NCI-H460 (cell line): ENCODE results near the gene FBXO44. TPM values are rescaled to one million over a fixed set of nuclear protein-coding genes. Genes with fewer than 3 reads are reported as not detected.

Experiments
- DNase-seq: peaks from one replicate; pipeline ENCODE4 v3.0.0-alpha.2; 2016; ENCODE audit warnings: low read depth; ENCODE audit errors: extremely low read depth
- total RNA-seq: library from RNA; depleted of rRNA; stranded (reverse); fragments of >200 nt; shearing (Covaris generic); gene quantifications from 2 replicates; pipeline ENCODE4 v1.2.3, GENCODE V29; 2014

FBXO44 gene
- total RNA-seq, 1 experiment from 2014 or later: 9.1 TPM

DNA sequence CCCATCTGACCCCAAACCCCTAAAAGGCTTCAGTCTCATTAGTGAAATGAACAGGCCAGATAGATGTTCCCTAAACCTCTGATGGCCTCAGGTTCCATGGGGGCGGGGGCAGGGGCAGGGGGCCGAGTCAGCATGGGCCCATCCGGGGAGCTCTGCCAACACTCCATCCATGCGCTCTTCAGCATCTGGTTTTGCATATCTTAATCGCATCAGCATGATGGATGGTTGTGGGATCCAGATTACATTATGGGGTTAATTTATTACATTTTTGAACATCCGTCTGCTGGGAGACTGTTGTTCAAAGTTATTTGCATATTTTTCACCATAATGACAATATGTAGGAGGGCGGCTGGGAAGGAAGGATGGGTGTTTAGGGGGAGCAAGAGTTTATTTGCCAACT lies 29.4 kb downstream of the FBXO44 start:
- DNase-seq: no peak

DNA sequence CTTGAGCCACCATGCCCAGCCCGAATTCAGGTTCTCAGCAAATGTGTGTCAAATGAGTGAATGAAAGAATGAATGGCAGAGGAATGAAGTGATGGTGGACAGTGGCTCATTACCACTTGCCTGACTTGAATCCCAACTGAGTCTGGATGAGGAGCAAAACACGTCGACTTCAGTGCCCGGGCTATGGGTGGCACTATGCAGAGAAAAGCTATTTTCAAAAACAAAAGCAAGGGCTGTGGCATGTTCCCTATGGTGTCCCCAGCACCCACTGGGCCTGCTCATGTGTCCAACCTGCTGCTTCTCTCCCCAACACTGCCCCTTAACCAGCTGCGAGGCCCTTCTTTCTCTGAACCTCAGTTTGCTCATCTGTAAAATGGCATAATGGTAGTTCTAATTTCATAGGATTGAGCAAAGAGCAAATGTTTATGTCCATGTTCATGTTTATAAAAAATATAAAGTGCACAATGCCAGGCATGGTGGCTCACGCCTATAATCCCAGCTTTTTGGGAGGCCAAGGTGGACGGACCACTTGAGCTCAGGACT lies 30.6 kb downstream of the FBXO44 start:
- no peak for DNase-seq

DNA sequence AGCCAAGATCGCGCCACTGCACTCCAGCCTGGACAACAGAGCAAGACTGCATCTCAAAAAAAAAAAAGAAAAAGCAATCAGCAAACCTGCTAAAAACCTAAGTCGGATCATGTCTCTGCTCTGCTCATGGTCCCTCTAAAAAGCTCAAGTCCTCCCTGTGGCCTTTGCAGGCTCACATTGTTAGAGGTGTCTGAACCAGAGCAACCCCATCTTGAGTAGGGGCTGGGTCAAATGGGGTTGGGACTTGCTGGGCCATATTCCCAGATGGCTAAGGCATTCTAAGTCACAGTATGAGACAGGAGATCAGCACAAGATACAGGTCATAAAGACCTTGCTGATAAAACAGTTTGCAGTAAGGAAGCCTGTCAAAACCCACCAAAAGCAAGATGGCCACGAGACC lies 33.8 kb downstream of the FBXO44 start:
- DNase-seq: no peak

DNA sequence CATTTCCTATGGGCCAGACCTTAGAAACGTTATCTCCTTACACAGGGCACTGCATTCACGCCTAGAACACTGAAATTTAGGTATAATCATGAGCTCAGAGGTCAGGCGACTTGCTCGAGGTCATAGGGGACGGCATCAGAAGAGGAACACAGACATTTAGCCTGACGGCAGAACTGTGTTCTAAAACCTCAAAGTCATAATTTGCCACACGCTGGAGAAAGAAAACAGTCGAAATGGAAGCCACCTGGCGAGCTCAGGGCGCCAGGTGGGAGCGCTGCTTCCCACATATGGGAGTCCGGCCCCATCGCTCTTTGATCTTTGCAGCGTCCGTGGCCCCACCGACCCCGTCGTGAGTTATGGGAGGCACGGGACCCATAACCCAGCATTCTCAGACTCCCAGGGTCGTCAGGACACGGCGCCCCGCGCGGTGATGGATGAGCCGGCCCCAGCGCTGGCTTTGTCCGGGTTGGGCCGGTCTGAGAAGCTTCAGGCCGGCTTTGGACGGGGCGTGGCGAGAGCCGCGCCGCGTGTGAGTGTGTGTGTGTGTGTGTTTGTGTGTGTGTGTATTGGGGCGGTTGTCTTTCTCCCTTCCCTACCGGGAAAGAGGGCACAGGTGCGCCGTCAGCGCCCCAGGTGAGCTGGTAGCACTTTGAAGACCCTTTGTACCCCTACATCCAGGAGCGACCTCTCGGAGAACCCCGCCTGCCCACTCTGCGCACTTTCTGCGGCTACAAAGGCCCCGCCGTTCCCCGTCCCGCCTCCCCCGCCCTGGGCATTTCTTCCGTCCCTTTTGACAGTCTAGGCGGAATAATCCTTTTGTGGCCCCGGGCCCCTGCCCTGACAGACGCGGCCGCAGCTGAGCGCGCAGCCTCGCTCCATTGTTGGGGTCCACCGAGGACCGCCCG lies 36.0 kb downstream of the FBXO44 start:
- DNase-seq: no peak

DNA sequence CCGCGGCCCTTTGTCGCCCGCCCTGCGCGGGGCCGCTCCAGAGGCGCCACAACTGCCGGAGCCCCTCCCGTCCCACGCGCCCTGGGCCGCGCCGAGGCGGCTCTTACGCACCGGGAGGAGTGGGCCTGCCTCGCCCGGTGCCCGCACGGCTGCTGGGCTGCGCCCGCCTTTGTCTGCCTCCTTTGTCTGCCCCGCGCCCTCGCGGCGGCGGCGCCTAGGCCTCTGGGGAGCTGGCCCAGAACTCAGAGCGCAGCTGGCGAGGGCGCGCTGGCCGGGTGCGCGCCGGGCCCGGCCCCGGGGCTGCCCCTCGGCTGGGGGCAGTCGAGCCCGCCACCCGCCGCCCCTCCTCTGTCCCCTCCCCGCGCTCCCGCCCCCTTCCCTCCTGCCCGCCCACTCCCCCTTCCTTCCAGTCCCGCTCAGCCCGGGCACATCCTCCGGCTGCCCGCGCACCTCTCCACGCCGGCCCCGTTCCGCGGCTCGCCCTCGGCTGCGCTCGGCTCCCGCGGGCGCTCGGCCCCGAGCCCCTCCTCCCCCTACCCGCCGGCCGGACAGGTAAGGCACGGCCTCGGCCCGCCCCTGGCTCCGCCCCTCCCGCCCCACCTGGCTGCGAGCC lies 36.7 kb downstream of the FBXO44 start, which contains the start of gene DRAXIN:
TSS of gene DRAXIN (plus strand) at position 409 of the 613 bp plus-strand sequence. CDS start 14,549 bp downstream, outside the sequence.
- no peak for DNase-seq

DNA sequence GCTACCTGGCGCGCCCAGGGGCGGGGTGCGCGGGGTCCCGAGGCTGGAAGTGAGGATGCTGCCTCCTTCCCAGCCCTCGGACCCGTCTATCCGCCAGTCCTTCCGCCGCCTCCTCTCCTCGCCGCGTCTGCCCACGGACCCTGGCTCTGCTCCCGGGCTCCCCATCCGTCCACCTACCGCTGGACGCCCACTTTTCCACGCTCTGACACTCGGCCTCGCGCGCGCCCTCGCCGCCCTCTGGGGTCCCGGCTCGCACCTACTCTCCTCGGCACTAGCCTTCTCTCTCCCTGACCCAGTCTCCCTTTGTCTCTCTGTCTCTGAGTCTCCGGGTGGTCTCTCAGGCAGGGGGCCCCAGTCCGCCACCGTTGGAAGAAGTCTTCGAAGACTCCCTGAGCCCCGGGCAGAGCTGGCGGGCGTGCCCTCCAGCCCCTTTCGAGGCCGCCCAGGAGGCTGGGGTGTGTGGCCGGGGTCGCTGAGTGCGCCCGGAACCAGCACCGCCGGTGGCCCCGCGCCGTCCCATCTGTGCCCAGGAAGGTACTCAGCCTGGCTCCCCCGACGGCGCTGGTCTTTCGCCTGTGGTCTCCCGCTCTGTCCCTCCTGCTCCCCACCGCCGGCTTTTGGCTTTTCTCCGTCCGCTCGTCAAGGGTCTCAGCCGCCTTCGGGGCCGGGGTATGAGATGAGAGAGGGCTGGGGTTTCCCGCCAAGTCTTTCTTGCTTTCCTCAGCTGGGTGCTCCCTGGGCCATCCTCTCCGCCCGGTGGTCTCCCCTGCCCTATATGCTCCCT lies 37.4 kb downstream of the FBXO44 start:
- no peak for DNase-seq

DNA sequence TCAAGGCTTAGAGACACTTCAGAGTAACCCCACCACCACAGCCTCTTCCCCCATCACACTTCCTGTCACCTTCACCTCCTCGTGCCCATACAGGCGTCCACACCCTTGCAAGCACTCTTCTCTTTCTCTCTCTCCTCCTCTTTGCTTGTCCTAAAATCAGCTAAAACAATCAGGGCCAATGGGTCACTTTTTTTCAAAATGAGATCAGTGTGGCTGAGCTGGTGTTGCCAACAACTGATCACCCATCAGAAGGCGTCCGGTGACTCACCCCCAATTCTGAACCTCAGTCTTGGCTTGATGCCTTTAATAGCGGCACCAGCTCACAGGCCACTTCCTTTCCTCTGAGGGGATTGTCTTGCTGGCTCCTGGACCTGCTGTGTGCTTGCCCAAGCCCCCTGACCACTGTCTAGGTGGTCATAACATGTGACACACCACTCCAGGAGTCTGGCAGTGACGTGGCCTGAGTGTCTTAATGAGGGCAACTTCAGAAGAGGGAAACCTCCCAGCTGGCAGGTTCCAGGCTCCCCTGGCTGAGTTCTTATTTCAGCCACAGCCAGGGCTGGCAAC lies 38.4 kb downstream of the FBXO44 start:
- no peak for DNase-seq

DNA sequence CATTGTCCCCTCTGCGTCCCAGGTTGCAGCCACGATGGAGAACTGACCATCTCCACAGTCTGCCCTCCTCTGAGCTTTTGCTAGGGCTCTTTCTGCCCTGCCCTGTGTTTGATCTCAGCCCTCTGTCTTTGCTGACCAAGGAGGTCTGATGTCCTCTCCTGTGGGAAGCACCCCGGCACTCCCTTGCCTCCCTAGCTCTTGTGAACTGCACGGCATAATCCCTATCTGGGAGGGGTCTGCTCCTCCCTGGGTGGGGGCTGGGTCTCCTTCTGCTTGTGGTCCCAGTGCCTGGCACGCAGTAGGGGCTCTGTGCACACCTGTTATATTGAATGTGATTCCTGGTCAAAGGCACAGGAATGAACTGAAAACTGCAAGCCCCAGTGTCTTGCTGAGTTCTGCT lies 39.2 kb downstream of the FBXO44 start:
- DNase-seq: no peak

DNA sequence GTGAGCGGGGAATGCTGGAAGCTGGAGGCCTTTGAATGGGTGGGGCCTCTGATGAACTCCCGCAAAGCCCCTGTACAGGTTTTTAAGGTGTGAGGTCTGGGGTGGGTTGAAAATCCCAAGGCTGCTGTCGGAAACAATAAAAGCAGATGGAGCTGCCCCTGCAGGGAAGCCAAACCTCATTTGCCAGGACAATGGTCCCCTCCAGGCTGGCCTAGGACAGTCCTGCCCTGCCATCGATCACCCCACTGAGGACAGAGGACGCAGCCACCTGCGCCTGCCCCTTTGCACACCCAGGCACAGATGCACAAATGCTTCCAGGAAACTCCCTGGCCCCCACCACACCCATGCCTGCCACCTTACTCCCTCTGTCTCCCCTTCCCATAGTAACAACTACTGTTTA lies 41.2 kb downstream of the FBXO44 start:
- no peak for DNase-seq

DNA sequence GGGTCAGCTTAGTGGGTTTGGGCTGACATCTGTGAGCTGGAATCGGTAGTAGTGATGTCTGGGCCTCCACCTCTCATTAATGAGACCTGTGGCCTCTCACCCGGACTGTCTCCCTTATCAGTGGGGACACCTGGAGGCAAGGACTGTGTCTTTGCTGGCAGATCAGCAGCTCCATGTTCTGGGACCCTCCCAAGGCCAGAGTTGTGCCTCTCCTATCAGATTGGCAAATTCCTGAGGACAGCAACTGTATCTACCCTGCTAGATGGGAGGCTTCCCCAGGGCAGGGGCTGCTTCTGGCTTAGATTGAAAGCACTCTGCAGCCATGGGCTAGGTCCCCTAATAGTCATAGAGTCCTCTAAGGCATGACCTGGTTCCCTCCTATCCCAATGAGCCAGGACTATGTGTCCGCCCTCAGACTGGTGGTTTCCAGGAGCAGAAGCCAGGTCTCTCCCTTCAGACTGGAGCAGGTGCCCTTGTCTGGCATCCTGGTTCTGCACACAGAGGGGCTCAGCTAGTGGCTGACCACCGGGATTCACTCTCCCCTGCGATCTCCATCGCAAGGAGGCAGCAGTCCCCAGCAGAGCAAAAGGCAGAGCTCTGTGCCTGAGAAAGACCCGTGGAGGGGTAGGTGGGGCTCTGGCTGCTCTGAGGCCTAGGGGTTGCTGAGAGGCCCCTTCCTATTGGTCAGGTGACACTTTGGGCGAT lies 42.7 kb downstream of the FBXO44 start:
- DNase-seq: no peak

DNA sequence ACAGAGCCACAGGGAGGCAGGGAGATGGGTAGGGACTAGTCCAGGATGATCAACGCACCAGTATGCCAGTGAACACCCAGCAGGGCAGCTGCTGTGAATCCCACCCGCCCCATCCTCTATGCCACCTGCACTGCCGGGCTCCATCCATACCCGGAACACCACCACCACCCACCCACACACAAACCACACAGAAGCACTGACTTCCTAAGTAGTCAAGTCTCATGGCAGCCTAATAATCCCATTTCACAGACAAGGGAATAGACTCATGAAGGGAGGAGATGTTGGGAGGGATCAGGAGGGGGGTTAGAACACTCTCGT lies 43.2 kb downstream of the FBXO44 start:
- DNase-seq: no peak

DNA sequence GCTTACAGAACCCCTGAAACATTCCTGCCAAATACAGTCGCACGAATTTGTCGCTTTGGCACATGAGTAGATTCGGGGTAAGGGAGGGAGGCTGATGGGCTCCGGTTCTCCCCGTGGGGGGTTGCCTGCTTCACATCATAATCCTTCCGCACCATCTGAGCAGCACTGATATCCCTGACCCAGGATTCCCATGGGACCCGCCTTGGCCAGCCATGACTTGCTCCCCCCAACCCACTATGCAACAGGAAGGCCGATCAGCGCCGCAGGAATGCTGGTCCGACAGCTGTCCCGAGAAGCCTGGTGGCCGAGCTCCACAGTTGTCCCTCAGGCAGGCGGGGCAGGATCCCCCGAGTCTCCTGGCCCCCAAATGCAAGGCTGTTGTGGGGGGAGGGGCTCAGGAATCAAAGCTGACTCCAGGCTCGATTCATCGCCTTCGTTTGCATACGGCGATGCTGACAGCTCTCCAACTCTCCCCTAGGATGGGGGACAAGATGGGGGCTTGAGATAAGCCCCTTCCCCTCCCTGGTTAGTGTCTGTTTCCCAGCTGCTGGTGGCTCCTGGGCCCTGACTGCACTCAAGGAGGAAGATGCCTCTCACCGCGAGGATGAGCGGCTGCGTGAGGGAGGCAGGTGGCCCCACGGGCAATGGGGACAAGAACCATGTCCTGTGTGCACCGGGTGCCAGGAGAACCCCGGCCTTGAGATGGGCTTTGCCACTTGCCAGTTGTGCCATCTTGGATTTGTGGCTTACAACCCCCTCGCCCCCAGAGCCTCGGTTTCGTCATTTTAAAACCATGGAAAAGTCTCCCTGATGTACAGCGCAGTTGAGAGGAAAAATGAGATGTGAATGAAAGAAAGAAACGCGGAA lies 46.2 kb downstream of the FBXO44 start:
- DNase-seq: no peak

DNA sequence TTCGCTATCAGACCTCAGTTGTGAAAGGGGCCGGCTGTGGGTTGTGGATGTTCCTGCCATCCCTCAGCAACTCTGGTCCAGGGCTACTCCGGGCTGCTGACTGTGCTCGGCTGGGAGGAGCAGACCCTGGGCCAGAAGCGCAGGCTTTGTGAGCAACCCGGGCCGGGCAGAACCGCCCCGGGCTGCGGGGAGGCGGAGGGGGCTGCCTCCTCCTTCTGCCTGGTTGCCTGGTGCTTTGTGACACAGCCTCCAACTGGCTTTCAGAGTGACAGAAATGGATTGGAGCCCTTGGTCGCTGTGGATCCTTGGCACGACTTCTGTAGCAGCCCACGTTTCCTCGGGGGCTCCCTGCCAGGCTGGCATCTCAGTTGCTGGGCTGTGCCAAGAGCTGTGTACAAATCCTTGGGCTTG lies 46.9 kb downstream of the FBXO44 start:
- no peak for DNase-seq

DNA sequence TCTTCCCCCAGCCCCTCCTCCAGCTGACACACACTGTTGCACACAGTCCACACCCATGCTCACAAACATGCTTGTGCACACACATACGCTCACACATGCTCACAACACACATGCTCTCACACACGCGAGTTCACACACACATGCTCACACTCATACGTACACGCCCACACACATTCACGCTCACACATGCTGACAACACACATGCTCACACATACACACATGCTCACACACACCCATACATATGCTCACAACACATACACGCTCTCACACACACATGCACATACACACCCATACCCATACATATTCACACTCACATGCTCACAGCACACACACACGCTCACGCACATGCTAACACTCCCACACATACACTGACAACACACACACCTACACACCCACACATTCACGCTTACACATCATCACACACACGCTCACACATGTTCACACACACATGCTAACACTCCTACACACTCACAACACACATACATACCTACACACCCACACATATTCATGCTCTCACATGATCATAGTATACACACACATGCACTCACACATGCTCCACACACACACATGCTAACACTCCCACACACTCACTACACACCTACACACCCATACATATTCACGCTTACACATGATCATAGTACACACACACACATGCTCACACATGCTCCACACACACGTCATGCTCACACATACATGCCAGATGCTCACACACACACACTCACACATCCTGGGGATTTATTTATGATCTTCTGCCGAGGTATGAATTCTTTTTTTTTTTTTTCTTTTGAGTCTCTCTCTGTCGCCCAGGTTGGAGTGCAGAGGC lies 47.5 kb downstream of the FBXO44 start:
- no peak for DNase-seq

DNA sequence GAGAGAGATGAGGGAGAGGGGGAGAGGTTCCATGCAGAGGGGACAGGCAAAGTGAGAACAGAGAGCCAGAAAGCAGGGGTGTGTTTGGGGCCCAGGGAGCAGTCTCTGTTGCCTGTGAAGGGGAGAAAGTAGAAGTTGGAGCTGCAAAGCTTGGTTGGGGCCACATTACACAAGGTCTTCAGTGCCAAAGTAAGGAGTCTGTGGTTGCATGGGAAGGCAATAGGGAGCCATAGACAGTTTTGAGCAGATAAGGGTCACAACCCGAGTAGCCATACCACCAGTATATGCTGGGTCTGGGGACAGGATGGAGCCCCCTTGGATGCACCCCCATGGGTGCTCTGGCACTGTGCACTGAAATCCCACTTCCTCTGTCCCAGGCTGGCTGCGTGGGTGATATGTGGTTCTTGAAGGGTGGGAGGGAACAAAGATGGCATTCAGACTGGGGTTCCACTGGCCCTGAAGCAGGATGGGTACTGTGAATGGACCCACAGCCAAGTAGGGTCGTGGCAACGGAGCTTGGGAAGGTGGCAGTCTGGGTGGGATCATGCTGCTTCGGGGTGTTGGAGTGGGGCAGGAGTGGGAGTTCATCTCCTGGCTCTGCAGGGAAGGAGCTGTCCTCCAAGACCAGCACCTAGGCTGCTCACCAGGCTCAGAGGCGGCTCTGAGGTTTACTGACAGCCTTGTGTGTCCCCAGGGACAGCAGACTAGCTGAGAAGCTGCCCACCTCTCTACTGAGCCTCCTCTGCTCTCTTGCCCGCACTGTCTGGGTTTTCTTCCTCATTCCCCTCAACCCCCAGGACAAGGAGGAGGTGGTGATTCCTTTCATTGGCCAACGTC lies 48.9 kb downstream of the FBXO44 start:
- no peak for DNase-seq

DNA sequence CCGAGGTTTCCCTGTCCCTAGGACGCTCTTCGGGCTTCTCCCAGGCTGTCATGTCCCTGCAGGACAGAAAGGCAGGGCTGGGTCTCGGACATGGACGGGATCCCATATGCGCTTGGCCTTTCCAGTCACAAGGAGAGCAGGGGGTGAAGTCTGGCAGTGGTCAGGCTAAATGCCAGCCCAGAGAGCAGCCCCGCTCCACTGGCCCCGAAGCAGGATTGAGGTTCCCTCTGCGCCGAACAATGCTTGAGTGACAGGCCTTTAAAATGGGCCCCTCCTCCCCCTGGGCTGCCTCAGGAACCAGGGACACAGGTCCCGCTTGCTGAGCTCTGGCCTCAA lies 49.5 kb downstream of the FBXO44 start:
- no peak for DNase-seq

DNA sequence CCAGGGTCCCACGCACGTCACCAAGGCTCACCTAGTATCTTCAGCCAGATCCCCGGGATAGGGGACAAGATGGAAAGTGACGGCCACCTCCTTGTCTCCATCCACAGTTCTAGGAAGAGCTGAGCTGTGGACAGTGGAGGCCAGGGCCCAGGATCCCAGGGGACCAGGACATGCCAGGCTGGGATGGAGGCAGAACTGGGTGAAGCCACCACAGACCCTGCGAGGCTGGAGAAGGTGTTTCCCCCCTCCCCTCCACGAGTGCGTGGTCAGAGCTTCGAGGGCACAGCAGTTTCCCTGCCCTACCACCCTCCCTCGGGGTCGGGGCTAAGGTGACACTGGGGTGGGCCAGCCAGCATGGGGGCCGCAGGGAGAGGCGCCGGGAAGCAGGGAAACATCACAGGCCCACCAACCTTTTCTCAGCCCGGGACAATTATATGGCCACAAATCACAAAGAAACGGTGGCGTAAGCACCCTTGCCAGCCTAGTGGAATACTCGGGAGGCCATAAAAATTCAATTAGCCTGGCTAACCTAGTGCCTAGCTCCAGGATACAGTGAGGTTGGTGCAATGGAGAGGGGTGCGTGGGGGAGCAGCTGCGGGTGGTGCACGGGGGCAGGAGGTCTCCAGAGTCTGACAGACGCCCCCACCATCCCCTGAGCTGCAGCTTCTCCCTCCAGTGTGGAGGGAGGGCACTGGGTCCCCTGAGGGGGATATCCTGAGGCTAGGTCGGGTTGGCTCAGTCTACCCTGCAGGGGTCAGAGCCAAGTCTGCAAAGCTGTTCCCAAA lies 50.2 kb downstream of the FBXO44 start:
- DNase-seq: no peak
